ENCODE data around the gene KIF1A.
"Not testable (repeated sequence)": the region's sequence is repeated elsewhere in the genome, so short reads cannot be mapped to it uniquely, and the experiment has no call there.

The KIF1A gene

DNA sequence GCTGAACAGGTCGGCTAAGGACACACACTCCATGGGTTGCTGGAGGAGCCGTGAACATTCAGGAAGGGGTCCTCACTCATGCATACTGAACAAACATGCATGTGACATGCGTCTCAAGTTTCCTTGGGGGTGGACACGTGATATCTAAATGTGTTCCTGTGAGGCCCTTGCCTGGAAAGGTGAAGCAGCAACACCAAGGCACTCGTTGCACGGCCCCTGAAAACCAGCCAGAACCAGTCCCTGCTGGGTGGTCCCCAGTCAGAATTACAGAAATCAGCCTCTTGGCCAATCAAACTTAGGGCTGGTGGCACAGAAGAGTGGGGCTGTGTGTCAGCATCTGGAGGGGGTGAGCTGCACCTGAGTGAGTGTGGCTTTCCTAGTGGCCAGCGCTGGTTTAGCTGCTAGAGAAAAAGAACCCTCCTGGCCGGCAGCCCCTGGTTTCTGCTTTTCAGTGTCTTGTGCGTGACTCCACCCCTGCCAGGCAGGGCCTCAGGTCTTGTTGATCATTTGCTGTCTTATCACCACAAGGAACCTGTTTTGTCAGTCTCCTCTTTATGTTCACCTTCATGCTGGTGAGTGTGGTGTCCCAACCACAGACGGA lies 134.1 kb downstream of the KIF1A start:
- TF ChIP-seq, protein P1, sequence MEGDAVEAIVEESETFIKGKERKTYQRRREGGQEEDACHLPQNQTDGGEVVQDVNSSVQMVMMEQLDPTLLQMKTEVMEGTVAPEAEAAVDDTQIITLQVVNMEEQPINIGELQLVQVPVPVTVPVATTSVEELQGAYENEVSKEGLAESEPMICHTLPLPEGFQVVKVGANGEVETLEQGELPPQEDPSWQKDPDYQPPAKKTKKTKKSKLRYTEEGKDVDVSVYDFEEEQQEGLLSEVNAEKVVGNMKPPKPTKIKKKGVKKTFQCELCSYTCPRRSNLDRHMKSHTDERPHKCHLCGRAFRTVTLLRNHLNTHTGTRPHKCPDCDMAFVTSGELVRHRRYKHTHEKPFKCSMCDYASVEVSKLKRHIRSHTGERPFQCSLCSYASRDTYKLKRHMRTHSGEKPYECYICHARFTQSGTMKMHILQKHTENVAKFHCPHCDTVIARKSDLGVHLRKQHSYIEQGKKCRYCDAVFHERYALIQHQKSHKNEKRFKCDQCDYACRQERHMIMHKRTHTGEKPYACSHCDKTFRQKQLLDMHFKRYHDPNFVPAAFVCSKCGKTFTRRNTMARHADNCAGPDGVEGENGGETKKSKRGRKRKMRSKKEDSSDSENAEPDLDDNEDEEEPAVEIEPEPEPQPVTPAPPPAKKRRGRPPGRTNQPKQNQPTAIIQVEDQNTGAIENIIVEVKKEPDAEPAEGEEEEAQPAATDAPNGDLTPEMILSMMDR (IDR thresholded peaks at IDR 0.05; ENCODE audit: low read length, missing control alignments): no peak
- no peak overlapping the region for H3K4me3 ChIP-seq (replicated peaks; ENCODE audit: low read depth, low read length)
- no peak for DNase-seq (ENCODE audit: low read depth)

DNA sequence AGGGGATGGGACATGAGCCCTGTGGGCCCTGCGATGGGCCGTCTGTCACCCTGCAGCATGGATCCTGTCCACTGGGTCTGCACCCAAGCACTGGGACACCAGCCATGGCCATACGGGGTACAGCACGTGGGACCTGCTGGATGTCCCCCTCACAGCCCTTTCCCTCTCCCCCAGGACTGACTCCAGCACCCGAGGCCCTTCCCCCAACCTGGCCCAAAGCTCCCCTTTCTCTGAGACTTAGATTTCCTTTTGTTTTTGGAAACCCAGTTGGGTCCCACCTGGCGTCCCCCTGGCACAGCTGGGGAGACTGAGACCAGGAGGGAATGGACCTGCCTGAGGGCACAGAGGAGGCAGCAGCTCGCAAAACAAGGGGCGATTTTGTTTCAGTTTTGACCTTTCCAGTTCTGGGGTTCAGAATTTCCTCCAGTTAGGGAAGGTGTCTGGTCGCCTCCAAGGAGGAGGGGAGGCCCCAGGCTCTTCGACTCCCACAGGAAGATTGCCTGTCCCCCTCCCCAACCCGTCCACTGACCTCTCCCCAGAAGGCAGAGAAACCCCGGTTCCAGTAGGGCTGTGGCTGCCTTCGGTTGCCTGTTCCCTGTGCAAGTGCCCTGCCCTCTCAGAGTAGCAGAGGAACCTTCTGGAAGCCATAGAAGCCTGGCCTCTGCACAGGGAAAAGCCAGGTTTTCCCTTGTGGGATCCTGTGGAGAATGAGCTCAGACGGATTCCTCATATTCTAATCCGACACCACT lies 135.9 kb downstream of the KIF1A start:
- not testable (repeated sequence) for H3K4me3 ChIP-seq (replicated peaks; ENCODE audit: low read depth, low read length)

DNA sequence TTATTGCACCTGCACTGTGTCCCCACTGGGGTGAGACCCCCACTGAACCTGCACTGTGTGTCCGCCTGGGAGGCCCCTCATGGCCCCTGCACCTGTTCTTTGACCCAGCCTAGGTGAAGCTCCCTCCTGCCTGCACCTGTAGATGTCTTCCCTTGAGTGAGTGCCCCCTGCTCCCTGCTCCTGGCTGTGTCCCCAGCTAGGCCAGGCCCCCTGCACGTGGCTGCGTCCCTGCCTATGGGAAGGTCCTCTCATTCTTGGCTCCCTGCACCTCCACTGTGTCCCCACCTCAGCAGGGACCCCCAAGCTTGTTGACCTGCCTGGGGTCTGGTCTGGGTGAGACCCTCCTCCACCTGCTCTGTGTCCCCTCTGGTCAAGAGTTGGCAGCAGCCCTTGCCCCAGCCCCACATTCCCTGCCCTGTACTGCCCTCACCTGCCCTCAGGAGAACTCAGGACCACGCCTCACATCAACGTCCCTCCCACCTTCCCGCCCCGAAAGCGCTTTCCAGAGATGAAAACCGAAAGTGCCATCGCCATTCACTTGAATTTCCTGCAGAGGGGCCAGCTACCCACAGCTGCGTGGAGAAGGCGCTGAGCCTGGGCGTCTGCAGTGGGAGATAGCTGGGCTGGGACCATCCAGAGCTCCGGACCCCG lies 136.6 kb downstream of the KIF1A start:
- not testable (repeated sequence) for H3K4me3 ChIP-seq (replicated peaks; ENCODE audit: low read depth, low read length); DNase-seq (ENCODE audit: low read depth)

More for the DNA sequence above, 135.9 kb downstream of the KIF1A start:
- DNase-seq (ENCODE audit: low read depth): not testable (repeated sequence)

DNA sequence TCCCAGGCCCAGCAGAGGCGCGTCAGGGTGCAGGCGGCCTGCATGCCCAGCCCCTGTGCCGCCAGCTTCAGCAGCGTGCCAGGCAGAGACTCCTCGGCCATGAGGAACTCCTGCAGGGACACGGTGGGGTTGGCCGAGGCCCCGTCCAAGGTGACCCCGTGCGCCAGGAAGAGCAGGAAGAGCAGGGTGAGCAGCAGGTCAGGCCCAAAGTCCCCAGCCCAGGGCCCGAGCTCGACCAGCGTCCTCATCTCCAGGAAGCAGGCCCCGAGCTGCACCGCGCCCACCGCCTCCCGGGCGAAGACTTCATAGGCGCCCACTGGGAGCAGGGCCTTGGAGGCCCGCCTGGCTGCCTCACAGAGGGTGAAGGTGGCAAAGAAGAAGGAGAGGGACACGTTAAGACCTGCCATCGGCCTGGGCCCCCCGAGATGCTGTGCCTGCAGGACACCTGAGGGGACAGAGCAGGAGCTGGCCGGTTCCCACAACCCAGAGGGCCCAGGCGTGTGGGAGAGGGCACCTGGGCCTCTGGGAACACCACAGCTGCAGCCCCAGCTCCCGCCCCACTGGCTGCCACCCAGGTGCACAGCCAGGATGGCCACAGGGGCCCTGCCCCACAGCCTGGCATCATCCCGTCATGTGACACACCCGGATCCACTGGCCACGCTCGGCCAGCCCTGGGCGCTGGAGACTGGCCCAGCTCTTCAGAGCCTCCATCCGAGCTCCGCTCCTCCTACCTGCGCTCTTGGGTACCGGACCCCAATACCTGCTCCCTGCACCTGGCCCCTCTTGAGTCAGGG lies 137.4 kb downstream of the KIF1A start, which contains the start of gene AQP12B:
Gene AQP12B (minus strand): TSS at position 455 of the 794 bp plus-strand sequence. CDS start 48 bp downstream, at position 407.
- not testable (repeated sequence) for DNase-seq (ENCODE audit: low read depth)

DNA sequence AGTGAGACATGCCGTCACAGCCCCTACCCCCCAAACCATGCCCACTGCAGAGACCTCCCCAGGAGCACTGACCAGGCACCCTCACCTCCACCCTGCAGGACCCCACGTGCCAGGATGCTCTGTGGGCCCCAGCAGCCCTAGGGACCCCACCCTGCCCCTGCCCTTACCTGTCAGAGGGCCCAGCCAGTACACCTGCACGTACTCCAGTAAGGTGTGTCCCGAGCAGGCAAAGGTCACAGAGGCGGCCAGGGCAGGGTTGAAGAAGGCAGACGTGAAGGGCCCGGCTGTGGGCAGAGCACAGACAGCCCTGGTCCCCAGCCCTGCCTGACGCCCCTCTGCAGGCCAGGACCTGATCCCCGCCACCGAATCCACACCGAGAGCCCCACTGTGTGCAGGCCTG lies 139.8 kb downstream of the KIF1A start:
- not testable (repeated sequence) for H3K4me3 ChIP-seq (replicated peaks; ENCODE audit: low read depth, low read length); DNase-seq (ENCODE audit: low read depth)

More for the DNA sequence above, 137.4 kb downstream of the KIF1A start, which contains the start of gene AQP12B:
- H3K4me3 ChIP-seq (replicated peaks; ENCODE audit: low read depth, low read length): not testable (repeated sequence)

DNA sequence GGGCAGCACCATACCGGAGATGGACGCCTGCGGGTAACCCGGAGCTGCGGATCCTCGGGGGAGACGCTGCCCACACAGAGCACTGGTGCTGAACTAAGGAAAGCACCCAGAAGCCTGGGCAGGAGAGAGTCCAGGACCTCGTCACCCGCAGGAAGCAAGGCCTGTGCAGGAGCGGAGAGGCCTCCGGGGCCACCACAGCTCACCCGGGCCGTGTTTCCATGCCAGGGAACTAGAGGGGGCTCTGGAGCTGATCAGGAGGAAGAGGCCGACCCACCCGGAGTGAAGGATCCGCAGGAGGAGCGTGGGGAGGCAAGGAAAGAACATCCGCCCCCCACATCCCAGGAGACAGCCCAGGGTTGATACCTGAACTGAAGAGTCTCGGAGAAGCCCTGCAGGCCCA lies 141.1 kb downstream of the KIF1A start:
- not testable (repeated sequence) for H3K4me3 ChIP-seq (replicated peaks; ENCODE audit: low read depth, low read length); DNase-seq (ENCODE audit: low read depth)

DNA sequence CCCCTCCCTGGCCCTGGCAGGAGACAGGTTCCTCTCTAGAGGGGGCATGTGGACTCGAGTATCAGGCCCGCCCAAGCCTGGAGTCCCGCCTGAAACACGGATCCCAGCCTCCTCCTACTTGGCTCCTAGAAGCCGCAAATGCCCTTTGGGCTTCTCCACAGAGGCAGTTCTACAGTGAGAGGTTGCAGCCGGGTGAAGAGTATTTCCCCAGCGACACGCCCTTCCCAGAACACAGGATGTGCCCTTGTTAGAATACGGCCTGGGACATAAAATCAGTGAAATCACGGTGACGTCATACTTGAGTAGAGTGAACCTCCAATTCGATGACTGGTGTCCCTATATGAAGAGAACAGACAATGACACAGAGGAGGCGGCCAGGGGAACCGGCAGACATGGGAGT lies 142.0 kb downstream of the KIF1A start:
- not testable (repeated sequence) for DNase-seq (ENCODE audit: low read depth)

DNA sequence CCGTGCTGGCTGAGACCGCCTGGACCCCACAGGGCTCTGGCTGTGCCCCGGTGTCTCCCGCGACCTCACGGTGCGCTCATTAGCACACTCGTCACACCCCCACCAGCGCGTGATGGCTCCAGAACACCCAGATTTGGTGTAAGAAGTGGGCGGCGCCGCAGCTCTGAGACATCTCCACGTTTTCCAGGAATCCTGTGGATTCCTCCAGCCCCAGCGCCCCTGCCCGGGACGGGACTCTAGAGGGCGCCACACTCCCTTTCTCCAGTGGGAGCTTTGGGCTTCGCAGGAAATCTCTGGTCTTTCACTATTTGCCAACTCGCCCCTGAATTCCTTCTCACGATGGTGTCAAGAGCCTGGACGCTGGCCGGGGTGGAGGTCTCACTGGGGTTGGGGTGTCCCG lies 144.7 kb downstream of the KIF1A start:
- DNase-seq (ENCODE audit: low read depth); H3K4me3 ChIP-seq (replicated peaks; ENCODE audit: low read depth, low read length): not testable (repeated sequence)

More for the DNA sequence above, 142.0 kb downstream of the KIF1A start:
- not testable (repeated sequence) for H3K4me3 ChIP-seq (replicated peaks; ENCODE audit: low read depth, low read length)

DNA sequence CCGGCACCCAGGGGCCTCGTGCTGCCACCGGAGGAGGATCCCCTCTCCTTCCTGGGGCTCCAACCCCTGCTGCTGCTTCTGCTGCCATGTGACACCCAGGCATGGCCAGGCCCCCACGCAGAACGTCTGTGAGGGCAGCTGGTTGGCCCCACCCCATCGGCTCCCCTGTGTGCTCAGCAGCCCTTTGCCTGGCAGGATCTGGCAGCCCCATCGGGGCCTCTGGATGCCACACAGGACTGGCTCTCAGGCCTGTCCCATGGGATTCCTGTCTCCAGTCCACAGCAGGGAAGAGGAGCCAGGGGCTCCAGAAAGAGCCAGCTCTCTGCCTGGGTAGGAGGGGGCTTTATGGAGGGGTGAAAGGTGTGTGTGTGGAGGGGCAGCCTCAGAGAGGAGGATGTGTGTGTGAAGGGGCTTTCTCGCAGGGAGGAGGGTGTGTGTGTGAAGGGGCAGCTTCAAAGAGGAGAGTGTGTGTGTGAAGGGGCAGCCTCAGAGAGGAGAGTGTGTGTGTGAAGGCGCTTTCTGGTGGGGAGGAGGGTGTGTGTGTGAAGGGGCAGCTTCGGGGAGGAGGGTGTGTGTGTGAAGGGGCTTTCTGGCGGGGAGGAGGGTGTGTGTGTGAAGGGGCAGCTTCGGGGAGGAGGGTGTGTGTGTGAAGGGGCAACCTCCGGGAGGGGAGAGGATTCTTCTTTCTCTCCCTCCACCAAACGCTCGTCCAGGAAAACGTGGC lies 145.4 kb downstream of the KIF1A start:
- not testable (repeated sequence) for DNase-seq (ENCODE audit: low read depth); H3K4me3 ChIP-seq (replicated peaks; ENCODE audit: low read depth, low read length)

DNA sequence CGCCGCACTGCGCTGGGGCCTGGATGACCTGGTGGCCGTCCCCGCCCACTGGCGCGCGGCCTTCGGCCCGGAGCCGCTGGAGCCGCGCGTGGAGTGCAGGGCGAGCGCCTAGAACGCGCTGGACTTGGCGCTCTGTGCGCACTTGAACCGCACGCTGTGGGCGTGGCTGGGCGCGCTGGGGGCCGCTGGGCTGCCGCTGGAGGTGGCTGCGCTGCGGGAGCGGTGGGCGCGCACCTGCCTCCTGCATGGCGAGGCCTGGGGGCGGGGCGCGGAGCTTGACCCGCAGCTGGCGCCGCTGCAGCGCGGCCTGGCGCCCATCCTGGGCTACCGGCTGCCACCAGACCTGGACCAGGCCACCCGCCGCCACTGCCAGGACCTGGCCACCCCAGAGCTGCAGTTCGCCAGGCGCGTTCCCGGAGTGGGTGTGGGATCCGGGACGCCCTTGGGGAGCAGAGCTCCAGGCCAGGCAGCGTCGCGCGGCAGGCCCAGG lies 147.3 kb downstream of the KIF1A start:
- DNase-seq (ENCODE audit: low read depth): no peak
- TF ChIP-seq, protein P1 (IDR thresholded peaks at IDR 0.05; ENCODE audit: low read length, missing control alignments): no peak

More for the DNA sequence above, 147.3 kb downstream of the KIF1A start:
- no peak overlapping the region for H3K4me3 ChIP-seq (replicated peaks; ENCODE audit: low read depth, low read length)

Measured in fibroblast of pulmonary artery (primary cell).